K562 (cell line): ENCODE measurements around the gene POP5. TPM values are rescaled to one million over a fixed set of nuclear protein-coding genes. Genes with fewer than 3 reads are reported as not detected.
A peak's percentile ranks its signal among the peaks of the same experiment; 100 is the strongest.

Source experiments
- C11orf30 ChIP-seq: fragments of 450-650 bp; IDR thresholded peaks from 2 replicates; pipeline ENCODE4 v1.6.1; 2016; ENCODE audit warnings: low read depth, mild to moderate bottlenecking
- GABPB1 ChIP-seq: sonication (generic); formaldehyde crosslinking; IDR thresholded peaks from 2 replicates; pipeline ENCODE4 v1.8.0; 2022; ENCODE audit warnings: mild to moderate bottlenecking, missing genetic modification reagents
- GATAD2A ChIP-seq: fragments of 450-650 bp; IDR thresholded peaks from 2 replicates; pipeline ENCODE4 v1.6.1; 2017
- NCOA4 ChIP-seq: fragments of 450-650 bp; IDR thresholded peaks from 2 replicates; pipeline ENCODE4 v1.6.1; 2018; ENCODE audit warnings: mild to moderate bottlenecking; ENCODE audit not compliant: partially characterized antibody
- NCOA6 ChIP-seq: fragments of 450-650 bp; IDR thresholded peaks from 2 replicates; pipeline ENCODE4 v1.6.1; 2017; ENCODE audit warnings: mild to moderate bottlenecking
- PHF8 ChIP-seq: fragments of 200-600 bp; sonication (generic); IDR thresholded peaks from 2 replicates; pipeline ENCODE4 v1.6.1; 2012; ENCODE audit warnings: mixed run types, mild to moderate bottlenecking, inconsistent platforms, low read length, moderate library complexity, borderline replicate concordance
- POLR2AphosphoS2 ChIP-seq: IDR thresholded peaks from 2 replicates; pipeline ENCODE4 v1.6.1; 2012; ENCODE audit warnings: low read length, improper control_type of control experiment
- TAF15 ChIP-seq: fragments of 200-400 bp; formaldehyde crosslinking; IDR thresholded peaks from 2 replicates; pipeline ENCODE4 v1.6.1; 2017; ENCODE audit warnings: mild to moderate bottlenecking, low read depth, low read length, moderate library complexity
- ZKSCAN1 ChIP-seq: fragments of 150-350 bp; IDR thresholded peaks from 2 replicates; pipeline ENCODE4 v1.6.1; 2016; ENCODE audit warnings: low read depth, low read length
- ZNF347 ChIP-seq: fragments of 450-650 bp; formaldehyde crosslinking; IDR thresholded peaks from 2 replicates; pipeline ENCODE4 v1.4.0; 2020; ENCODE audit warnings: low read depth, mild to moderate bottlenecking, moderate library complexity
- ZNF561 ChIP-seq: fragments of 450-650 bp; formaldehyde crosslinking; conservative IDR thresholded peaks from 2 replicates; pipeline ENCODE4 v1.4.0; 2020; ENCODE audit warnings: mild to moderate bottlenecking, moderate library complexity
- polyA plus RNA-seq, 8 experiments: library from polyadenylated mRNA; depleted of rRNA in 4 of 8; stranded (reverse) in 5 of 8; unstranded in 3 of 8; fragments of >200 nt; fragmentation: Nextera tagmentation in 2 of 8; fragmentation: Illumina TruSeq in 1 of 8; extraction: Ambion mirVana in 2 of 8; extraction: Trizol in 1 of 8; gene quantifications; 2 replicates each; pipeline versions ENCODE4 v1.2.1 to v1.2.3, GENCODE V29; 2011 to 2014; ENCODE audit warnings: inconsistent platforms in 1 of 8, missing spikeins in 1 of 8
- total RNA-seq, 7 experiments: library from RNA; depleted of rRNA in 6 of 7; stranded (reverse); fragments of >200 nt in 6 of 7; fragmentation: Illumina TruSeq in 2 of 7; extraction: Trizol in 2 of 7; gene quantifications; 2 replicates each; pipeline versions ENCODE4 v1.2.1 to v1.2.3, GENCODE V29; 2011 to 2021; ENCODE audit warnings: low replicate concordance in 1 of 7
- TF ChIP-seq, protein P1 (sequence below): sonication (generic); formaldehyde crosslinking; IDR thresholded peaks from 2 replicates; pipeline ENCODE4 v1.8.0; 2022; ENCODE audit warnings: missing genetic modification reagents, mild to moderate bottlenecking, borderline replicate concordance
- TF ChIP-seq, protein P2 (sequence below): fragments of 250-450 bp; sonication (Bioruptor Pico); IDR thresholded peaks from 2 replicates; pipeline ENCODE4 v1.8.0; 2022; ENCODE audit warnings: moderate library complexity, mild to moderate bottlenecking, inconsistent platforms
- TF ChIP-seq, protein P3 (sequence below): fragments of 450-650 bp; IDR thresholded peaks from 2 replicates; pipeline ENCODE4 v1.6.1; 2018; ENCODE audit not compliant: partially characterized antibody
- TF ChIP-seq, protein P4 (sequence below): fragments of 450-650 bp; formaldehyde crosslinking; IDR thresholded peaks from 2 replicates; pipeline ENCODE4 v1.4.0; 2022; ENCODE audit warnings: mild to moderate bottlenecking, moderate library complexity
- TF ChIP-seq, protein P5 (sequence below): sonication (generic); formaldehyde crosslinking; IDR thresholded peaks from 2 replicates; pipeline ENCODE4 v1.9.0; 2022; ENCODE audit warnings: mild to moderate bottlenecking, missing genetic modification reagents
- TF ChIP-seq, protein P6 (sequence below), 2 experiments: IDR thresholded peaks; 2 replicates each; pipeline ENCODE4 v1.6.1; 2011; ENCODE audit warnings: borderline replicate concordance in 1 of 2, control low read depth in 1 of 2, low read depth in 1 of 2, low read length in 1 of 2, mild to moderate bottlenecking in 1 of 2, mixed read lengths in 1 of 2, moderate library complexity in 1 of 2; ENCODE audit not compliant: insufficient read depth in 1 of 2, insufficient read length in 1 of 2, poor library complexity in 1 of 2, severe bottlenecking in 1 of 2; ENCODE audit errors: extremely low read depth in 1 of 2

Gene POP5
- total and polyA plus RNA-seq, 9 of the 15 experiments (the other 6 are each of a cell fraction or from before 2014, with no cell fraction given), result 57.5 to 253 (median 73.8) TPM

DNA sequence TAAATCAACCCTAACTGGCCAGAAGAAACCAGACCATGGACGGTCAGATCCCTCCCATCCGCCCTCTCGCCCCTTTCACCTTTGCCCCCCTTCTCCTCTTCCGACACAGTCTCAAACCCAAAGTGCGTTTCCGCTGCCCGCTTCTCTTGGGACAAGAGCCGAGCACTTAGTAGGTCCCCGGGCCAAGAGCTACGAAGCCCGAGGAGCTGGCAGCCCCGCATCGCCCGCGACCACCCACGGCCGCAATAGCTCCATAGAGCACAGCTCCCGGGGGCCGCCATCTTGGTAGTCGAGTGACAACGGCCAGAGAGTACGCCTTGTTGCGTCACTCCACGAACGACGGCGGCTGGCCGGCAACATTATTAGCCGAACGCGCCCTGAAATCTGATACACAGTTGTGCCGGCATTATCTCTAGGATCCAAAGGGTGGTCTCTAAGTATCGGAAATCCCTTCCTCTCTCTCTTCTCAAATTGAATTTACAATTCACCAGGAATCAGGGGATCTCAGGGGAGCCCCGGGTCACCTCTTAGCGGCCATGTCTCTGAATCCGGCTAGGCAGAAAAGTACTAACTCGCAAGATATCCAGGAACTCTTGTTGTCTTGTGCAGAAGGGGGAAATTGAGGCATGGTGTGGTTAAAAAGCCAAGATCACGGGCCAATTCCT is 52.2 kb downstream of the POP5 start, which contains the start of gene COQ5 (continued):
- TF ChIP-seq POLR2AphosphoS2 (no peak), C11orf30 (peak; percentile 88), GABPB1 (CRISPR knock-in tag) (peak; percentile 74; the same call in 1 of the 2 replicates), NCOA4 (no peak), ZNF347 (CRISPR knock-in tag) (no peak), ZKSCAN1 (peak; percentile 81), PHF8 (peak; percentile 97), TAF15 (no peak), NCOA6 (no peak), GATAD2A (no peak), ZNF561 (no peak)
- TF ChIP-seq, protein P1, sequence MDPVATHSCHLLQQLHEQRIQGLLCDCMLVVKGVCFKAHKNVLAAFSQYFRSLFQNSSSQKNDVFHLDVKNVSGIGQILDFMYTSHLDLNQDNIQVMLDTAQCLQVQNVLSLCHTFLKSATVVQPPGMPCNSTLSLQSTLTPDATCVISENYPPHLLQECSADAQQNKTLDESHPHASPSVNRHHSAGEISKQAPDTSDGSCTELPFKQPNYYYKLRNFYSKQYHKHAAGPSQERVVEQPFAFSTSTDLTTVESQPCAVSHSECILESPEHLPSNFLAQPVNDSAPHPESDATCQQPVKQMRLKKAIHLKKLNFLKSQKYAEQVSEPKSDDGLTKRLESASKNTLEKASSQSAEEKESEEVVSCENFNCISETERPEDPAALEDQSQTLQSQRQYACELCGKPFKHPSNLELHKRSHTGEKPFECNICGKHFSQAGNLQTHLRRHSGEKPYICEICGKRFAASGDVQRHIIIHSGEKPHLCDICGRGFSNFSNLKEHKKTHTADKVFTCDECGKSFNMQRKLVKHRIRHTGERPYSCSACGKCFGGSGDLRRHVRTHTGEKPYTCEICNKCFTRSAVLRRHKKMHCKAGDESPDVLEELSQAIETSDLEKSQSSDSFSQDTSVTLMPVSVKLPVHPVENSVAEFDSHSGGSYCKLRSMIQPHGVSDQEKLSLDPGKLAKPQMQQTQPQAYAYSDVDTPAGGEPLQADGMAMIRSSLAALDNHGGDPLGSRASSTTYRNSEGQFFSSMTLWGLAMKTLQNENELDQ (CRISPR knock-in tag), result no peak
- TF ChIP-seq, protein P2, sequence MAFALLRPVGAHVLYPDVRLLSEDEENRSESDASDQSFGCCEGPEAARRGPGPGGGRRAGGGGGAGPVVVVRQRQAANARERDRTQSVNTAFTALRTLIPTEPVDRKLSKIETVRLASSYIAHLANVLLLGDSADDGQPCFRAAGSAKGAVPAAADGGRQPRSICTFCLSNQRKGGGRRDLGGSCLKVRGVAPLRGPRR (CRISPR knock-in tag), result no peak
- TF ChIP-seq, protein P3, sequence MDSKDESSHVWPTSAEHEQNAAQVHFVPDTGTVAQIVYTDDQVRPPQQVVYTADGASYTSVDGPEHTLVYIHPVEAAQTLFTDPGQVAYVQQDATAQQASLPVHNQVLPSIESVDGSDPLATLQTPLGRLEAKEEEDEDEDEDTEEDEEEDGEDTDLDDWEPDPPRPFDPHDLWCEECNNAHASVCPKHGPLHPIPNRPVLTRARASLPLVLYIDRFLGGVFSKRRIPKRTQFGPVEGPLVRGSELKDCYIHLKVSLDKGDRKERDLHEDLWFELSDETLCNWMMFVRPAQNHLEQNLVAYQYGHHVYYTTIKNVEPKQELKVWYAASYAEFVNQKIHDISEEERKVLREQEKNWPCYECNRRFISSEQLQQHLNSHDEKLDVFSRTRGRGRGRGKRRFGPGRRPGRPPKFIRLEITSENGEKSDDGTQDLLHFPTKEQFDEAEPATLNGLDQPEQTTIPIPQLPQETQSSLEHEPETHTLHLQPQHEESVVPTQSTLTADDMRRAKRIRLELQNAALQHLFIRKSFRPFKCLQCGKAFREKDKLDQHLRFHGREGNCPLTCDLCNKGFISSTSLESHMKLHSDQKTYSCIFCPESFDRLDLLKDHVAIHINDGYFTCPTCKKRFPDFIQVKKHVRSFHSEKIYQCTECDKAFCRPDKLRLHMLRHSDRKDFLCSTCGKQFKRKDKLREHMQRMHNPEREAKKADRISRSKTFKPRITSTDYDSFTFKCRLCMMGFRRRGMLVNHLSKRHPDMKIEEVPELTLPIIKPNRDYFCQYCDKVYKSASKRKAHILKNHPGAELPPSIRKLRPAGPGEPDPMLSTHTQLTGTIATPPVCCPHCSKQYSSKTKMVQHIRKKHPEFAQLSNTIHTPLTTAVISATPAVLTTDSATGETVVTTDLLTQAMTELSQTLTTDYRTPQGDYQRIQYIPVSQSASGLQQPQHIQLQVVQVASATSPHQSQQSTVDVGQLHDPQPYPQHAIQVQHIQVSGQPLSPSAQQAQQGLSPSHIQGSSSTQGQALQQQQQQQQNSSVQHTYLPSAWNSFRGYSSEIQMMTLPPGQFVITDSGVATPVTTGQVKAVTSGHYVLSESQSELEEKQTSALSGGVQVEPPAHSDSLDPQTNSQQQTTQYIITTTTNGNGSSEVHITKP, result peak; percentile 59
- TF ChIP-seq, protein P4, sequence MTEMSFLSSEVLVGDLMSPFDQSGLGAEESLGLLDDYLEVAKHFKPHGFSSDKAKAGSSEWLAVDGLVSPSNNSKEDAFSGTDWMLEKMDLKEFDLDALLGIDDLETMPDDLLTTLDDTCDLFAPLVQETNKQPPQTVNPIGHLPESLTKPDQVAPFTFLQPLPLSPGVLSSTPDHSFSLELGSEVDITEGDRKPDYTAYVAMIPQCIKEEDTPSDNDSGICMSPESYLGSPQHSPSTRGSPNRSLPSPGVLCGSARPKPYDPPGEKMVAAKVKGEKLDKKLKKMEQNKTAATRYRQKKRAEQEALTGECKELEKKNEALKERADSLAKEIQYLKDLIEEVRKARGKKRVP, result peak; percentile 90
- TF ChIP-seq, protein P5, sequence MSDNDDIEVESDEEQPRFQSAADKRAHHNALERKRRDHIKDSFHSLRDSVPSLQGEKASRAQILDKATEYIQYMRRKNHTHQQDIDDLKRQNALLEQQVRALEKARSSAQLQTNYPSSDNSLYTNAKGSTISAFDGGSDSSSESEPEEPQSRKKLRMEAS (CRISPR knock-in tag), result no peak
- TF ChIP-seq, protein P6, sequence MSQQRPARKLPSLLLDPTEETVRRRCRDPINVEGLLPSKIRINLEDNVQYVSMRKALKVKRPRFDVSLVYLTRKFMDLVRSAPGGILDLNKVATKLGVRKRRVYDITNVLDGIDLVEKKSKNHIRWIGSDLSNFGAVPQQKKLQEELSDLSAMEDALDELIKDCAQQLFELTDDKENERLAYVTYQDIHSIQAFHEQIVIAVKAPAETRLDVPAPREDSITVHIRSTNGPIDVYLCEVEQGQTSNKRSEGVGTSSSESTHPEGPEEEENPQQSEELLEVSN (IDR thresholded peaks at IDR 0.05; ENCODE audit: borderline replicate concordance in 1 of 2, extremely low read depth in 1 of 2, insufficient read depth in 1 of 2, insufficient read length in 1 of 2, low read depth in 1 of 2, low read length in 1 of 2, poor library complexity in 1 of 2, severe bottlenecking in 1 of 2), result no peak
